ENCODE data around the gene SLC49A3.

The SLC49A3 gene

GRCh38 chr4:632196-632790 lies 56.7 kb downstream of the SLC49A3 start:
- no peak for DNase-seq (ENCODE audit: low spot score)
